ENCODE results near the gene NOMO2.
"Not testable (repeated sequence)": the region's sequence is repeated elsewhere in the genome, so short reads cannot be mapped to it uniquely, and the experiment has no call there.

NOMO2 gene

DNA sequence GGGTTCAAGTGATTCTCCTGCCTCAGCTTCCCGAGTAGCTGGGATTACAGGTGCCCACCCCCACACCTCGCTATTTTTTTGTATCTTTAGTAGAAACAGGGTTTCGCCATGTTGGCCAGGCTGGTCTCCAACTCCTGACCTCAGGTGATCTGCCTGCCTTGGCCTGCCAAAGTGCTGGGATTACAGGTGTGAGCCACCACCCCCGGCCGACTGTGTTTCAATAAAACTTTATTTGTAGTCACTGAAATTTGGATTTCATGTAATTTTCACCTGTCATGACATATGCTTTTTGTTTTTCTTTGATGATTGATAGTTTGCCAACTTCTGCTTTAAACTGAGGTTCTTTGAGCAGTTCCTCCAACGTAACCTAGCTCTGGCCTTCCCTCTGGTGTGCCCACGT is 12.0 kb upstream of the NOMO2 start:
- H3K4me1 ChIP-seq (ENCODE audit: control insufficient read depth, insufficient read depth, low read length); H3K9ac ChIP-seq (ENCODE audit: low read depth, low read length); H3K4me3 ChIP-seq (ENCODE audit: low read depth, low read length); H3K36me3 ChIP-seq (ENCODE audit: control insufficient read depth, insufficient read depth, low read length); H3K9me3 ChIP-seq (ENCODE audit: control insufficient read depth, insufficient read depth, low read length); H3K27me3 ChIP-seq (ENCODE audit: control insufficient read depth, insufficient read depth, low read length); H3K27ac ChIP-seq (ENCODE audit: low read depth, low read length): not testable (repeated sequence)

GRCh38 chr16:18572973-18573372 is 11.1 kb upstream of the NOMO2 start:
- H3K27me3 ChIP-seq (ENCODE audit: control insufficient read depth, insufficient read depth, low read length); H3K4me3 ChIP-seq (ENCODE audit: low read depth, low read length); H3K4me1 ChIP-seq (ENCODE audit: control insufficient read depth, insufficient read depth, low read length); H3K27ac ChIP-seq (ENCODE audit: low read depth, low read length); H3K9me3 ChIP-seq (ENCODE audit: control insufficient read depth, insufficient read depth, low read length); H3K9ac ChIP-seq (ENCODE audit: low read depth, low read length); H3K36me3 ChIP-seq (ENCODE audit: control insufficient read depth, insufficient read depth, low read length): not testable (repeated sequence)

DNA sequence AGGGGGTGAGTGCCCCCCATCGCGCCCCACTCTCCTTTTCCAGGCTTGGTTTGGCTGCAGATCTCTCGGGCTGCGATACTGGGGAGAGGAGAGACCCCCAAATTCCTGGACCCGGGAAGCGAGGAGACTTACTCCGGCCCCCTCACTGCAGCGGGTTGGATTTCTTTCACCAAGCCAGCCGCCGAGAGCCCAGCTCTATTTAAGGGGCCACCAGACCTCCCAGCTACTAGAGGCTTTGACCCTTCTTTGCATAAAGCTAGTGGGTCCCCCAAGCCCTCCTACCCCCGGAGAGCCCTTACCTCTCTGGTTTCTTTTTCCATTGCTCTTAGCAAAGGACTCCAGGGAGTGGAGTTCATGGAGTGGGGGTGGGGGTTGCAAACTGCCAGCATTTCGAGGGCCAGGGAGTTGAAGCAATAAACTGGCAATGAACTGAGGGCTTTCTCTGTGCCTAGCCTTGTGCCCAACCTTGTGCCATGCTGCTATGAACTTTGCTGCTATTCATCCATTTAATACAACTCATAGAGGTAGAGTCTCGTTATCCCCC is 9.5 kb upstream of the NOMO2 start:
- peak overlapping the region; percentile 37; the same call in 1 of the 2 replicates for H3K4me3 ChIP-seq (ENCODE audit: low read depth, low read length)

GRCh38 chr16:18570529-18571306 is 8.8 kb upstream of the NOMO2 start:
- H3K27me3 ChIP-seq (ENCODE audit: control insufficient read depth, insufficient read depth, low read length); H3K36me3 ChIP-seq (ENCODE audit: control insufficient read depth, insufficient read depth, low read length); H3K9ac ChIP-seq (ENCODE audit: low read depth, low read length); H3K4me3 ChIP-seq (ENCODE audit: low read depth, low read length); H3K27ac ChIP-seq (ENCODE audit: low read depth, low read length); H3K9me3 ChIP-seq (ENCODE audit: control insufficient read depth, insufficient read depth, low read length); H3K4me1 ChIP-seq (ENCODE audit: control insufficient read depth, insufficient read depth, low read length): not testable (repeated sequence)

More for the DNA sequence above, 9.5 kb upstream of the NOMO2 start:
- H3K27me3 ChIP-seq (ENCODE audit: control insufficient read depth, insufficient read depth, low read length); H3K36me3 ChIP-seq (ENCODE audit: control insufficient read depth, insufficient read depth, low read length); H3K9ac ChIP-seq (ENCODE audit: low read depth, low read length); H3K4me1 ChIP-seq (ENCODE audit: control insufficient read depth, insufficient read depth, low read length); H3K9me3 ChIP-seq (ENCODE audit: control insufficient read depth, insufficient read depth, low read length); H3K27ac ChIP-seq (ENCODE audit: low read depth, low read length): not testable (repeated sequence)

GRCh38 chr16:18560416-18561220 is 1.3 kb downstream of the NOMO2 start:
- H3K9ac ChIP-seq (ENCODE audit: low read depth, low read length); H3K9me3 ChIP-seq (ENCODE audit: control insufficient read depth, insufficient read depth, low read length); H3K4me1 ChIP-seq (ENCODE audit: control insufficient read depth, insufficient read depth, low read length); H3K27me3 ChIP-seq (ENCODE audit: control insufficient read depth, insufficient read depth, low read length); H3K36me3 ChIP-seq (ENCODE audit: control insufficient read depth, insufficient read depth, low read length); H3K27ac ChIP-seq (ENCODE audit: low read depth, low read length): not testable (repeated sequence)
- H3K4me3 ChIP-seq (ENCODE audit: low read depth, low read length), result peak overlapping the region; percentile 60; the same call in 1 of the 2 replicates

- H3K4me1 ChIP-seq (ENCODE audit: control insufficient read depth, insufficient read depth, low read length); H3K9me3 ChIP-seq (ENCODE audit: control insufficient read depth, insufficient read depth, low read length); H3K27me3 ChIP-seq (ENCODE audit: control insufficient read depth, insufficient read depth, low read length); H3K27ac ChIP-seq (ENCODE audit: low read depth, low read length); H3K9ac ChIP-seq (ENCODE audit: low read depth, low read length); H3K4me3 ChIP-seq (ENCODE audit: low read depth, low read length); H3K36me3 ChIP-seq (ENCODE audit: control insufficient read depth, insufficient read depth, low read length): not testable (repeated sequence)
Observed at GRCh38 chr16:18553671-18554070, 8.2 kb downstream of the NOMO2 start.

DNA sequence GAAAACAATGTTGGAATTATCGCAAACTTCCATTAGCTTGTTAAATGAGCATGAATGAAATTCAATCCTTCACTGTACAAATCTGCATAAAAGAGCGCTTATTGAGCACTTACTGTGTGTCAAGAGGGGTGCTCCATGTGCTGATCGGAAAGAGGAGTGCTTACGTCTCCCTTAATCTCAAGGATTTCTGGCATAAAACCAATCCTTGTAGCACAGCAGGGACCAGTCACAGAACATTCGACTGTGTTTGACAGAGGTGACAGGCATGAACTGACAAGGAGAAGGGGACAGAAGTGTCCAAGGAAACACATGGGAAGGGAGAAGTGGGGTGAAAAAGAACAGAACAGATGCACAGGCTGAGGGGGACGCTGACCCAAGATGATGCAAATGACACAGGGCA is 14.5 kb downstream of the NOMO2 start:
- not testable (repeated sequence) for H3K27ac ChIP-seq (ENCODE audit: low read depth, low read length); H3K9ac ChIP-seq (ENCODE audit: low read depth, low read length); H3K36me3 ChIP-seq (ENCODE audit: control insufficient read depth, insufficient read depth, low read length); H3K9me3 ChIP-seq (ENCODE audit: control insufficient read depth, insufficient read depth, low read length); H3K27me3 ChIP-seq (ENCODE audit: control insufficient read depth, insufficient read depth, low read length); H3K4me1 ChIP-seq (ENCODE audit: control insufficient read depth, insufficient read depth, low read length); H3K4me3 ChIP-seq (ENCODE audit: low read depth, low read length)

- H3K9me3 ChIP-seq (ENCODE audit: control insufficient read depth, insufficient read depth, low read length); H3K9ac ChIP-seq (ENCODE audit: low read depth, low read length); H3K27me3 ChIP-seq (ENCODE audit: control insufficient read depth, insufficient read depth, low read length); H3K27ac ChIP-seq (ENCODE audit: low read depth, low read length); H3K4me3 ChIP-seq (ENCODE audit: low read depth, low read length); H3K36me3 ChIP-seq (ENCODE audit: control insufficient read depth, insufficient read depth, low read length); H3K4me1 ChIP-seq (ENCODE audit: control insufficient read depth, insufficient read depth, low read length): not testable (repeated sequence)
Observed at GRCh38 chr16:18546853-18547252, 15.0 kb downstream of the NOMO2 start.

- not testable (repeated sequence) for H3K36me3 ChIP-seq (ENCODE audit: control insufficient read depth, insufficient read depth, low read length); H3K27me3 ChIP-seq (ENCODE audit: control insufficient read depth, insufficient read depth, low read length); H3K4me3 ChIP-seq (ENCODE audit: low read depth, low read length)
Observed at GRCh38 chr16:18544232-18545081, 17.4 kb downstream of the NOMO2 start.

DNA sequence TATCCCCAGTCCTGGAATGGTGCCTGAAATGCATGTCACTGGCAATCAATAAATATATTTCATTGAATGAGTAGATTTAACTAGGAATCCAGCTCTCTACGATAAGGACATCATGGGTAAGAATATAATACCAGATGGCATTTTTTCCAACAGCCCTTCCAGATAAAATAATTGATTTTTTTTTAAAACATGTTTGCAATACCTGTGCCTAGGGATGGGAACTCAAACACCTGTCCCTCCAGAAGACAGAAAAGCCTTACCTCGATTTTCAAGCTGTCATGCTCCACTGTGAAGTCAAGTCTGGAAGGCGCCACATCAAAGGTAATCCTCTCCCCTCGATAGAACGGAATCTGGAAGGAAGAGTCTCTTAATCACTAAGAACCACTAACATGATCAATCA is 20.0 kb downstream of the NOMO2 start:
- not testable (repeated sequence) for H3K9ac ChIP-seq (ENCODE audit: low read depth, low read length); H3K36me3 ChIP-seq (ENCODE audit: control insufficient read depth, insufficient read depth, low read length); H3K9me3 ChIP-seq (ENCODE audit: control insufficient read depth, insufficient read depth, low read length); H3K4me3 ChIP-seq (ENCODE audit: low read depth, low read length); H3K27me3 ChIP-seq (ENCODE audit: control insufficient read depth, insufficient read depth, low read length); H3K27ac ChIP-seq (ENCODE audit: low read depth, low read length); H3K4me1 ChIP-seq (ENCODE audit: control insufficient read depth, insufficient read depth, low read length)

More at GRCh38 chr16:18544232-18545081, 17.4 kb downstream of the NOMO2 start:
- H3K27ac ChIP-seq (ENCODE audit: low read depth, low read length); H3K4me1 ChIP-seq (ENCODE audit: control insufficient read depth, insufficient read depth, low read length); H3K9me3 ChIP-seq (ENCODE audit: control insufficient read depth, insufficient read depth, low read length); H3K9ac ChIP-seq (ENCODE audit: low read depth, low read length): not testable (repeated sequence)

Measured in HUES48 (cell line).